ENCODE measurements around the gene TUT7. TPM values are rescaled to one million over a fixed set of nuclear protein-coding genes. Genes with fewer than 3 reads are reported as not detected.

TUT7 gene
- total RNA-seq (2021; ENCODE audit: unreplicated experiment) (12.5 TPM), Bru-seq, nascent RNA (percentile 82 among the genes with signal in this experiment), BruChase-seq, experiment 1, labeled RNA remaining after a 2-hour chase (percentile 78 among the genes with signal in this experiment), BruChase-seq, experiment 2, labeled RNA remaining after a 6-hour chase (percentile 80 among the genes with signal in this experiment)
- polyA plus RNA-seq (2012; ENCODE audit: insufficient read length), result 5.4 TPM
- long read RNA-seq, full-length matches to known transcripts, result 2 of 18 reads
- long read RNA-seq, partial matches to known transcripts, result 9 of 18 reads
- long read RNA-seq, other reads (novel, unspliced or antisense), result 7 of 18 reads

- Histone ChIP-seq H3K4me1 (ENCODE audit: control insufficient read depth, insufficient read depth, low read length) (peaks cover 22% of the 10 kb centered on the region), H3K27ac (ENCODE audit: low read length) (peak within 1 kb of the TSS; percentile 84), H3K27me3 (ENCODE audit: control insufficient read depth, insufficient read depth, low read length) (no peaks in the 10 kb centered on the region), H3K4me3 (ENCODE audit: low read depth in 2 of 2, low read length in 2 of 2) (peak within 1 kb of the TSS; percentile 71 to 89), H3K9me3 (ENCODE audit: control insufficient read depth, insufficient read depth, low read depth, low read length) (no peaks in the 10 kb centered on the region), H3K36me3 (ENCODE audit: control insufficient read depth, insufficient read depth, low read length) (peaks cover 9% of the 10 kb centered on the region)
- peak; percentile 48; the same call in 1 of the 2 replicates for TF ChIP-seq POLR2AphosphoS5 (IDR thresholded peaks at IDR 0.05; ENCODE audit: low read depth, low read length)
- TF ChIP-seq SIN3A (IDR thresholded peaks at IDR 0.05; ENCODE audit: borderline replicate concordance, insufficient read depth, low read depth, low read length), result 0 out of 2 replicates have a peak, but pooled peaks have one; percentile 11
- no peak for TF ChIP-seq CTCF (IDR thresholded peaks at IDR 0.05)
- 0 out of 2 replicates have a peak, but pooled peaks have one; percentile 16 for TF ChIP-seq TCF7L2 (IDR thresholded peaks at IDR 0.05; ENCODE audit: low read depth, low read length)
- DNase-seq (ENCODE audit: low read depth, low spot score) (no peak), ATAC-seq (peak; percentile 98)
- intact Hi-C loops (cut with micrococcal nuclease; ENCODE audit: unreplicated experiment) (no loop called here), in situ Hi-C loops (cut with HindIII; ENCODE audit: low pct_unique_long_range_greater_than_20kb, low sequenced_read_pairs) (no loop called here)
- POLR2A ChIA-PET, result no interaction called here
- no TSS peak for BruUV-seq (replicated peaks)
- CTCF ChIA-PET, result no interaction called here
These were observed at the start of gene TUT7 for GRCh38 chr9:86354011-86354817. Gene TUT7, minus strand, starts transcription at chr9:86354410. Its CDS starts 1,211 bp downstream, at chr9:86353199.

DNA sequence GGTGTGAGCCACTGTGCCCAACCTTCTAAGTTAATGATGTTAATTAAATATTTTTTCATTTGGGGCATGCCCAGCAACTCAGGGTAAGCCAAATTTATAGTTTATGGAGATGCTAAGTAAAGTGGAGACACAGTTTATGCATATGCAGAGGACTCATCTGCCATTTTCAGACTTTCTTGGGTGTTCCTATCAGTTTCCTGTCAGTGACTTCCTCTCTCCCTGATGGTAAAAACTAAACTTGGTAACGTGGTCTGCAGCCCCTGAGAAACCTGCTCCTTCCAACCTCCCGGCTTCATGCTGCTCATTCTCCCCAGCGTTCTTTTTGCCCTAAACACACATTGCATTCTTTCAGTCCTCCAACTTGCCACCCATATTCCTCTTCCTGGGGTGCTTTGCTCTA, 48.4 kb upstream of the TUT7 start:
- no peaks in the 10 kb centered on the region for H3K27me3 ChIP-seq (ENCODE audit: control insufficient read depth, insufficient read depth, low read length)
- intact Hi-C loops (cut with micrococcal nuclease; ENCODE audit: unreplicated experiment), result no loop called here
- in situ Hi-C loops (cut with HindIII; ENCODE audit: low pct_unique_long_range_greater_than_20kb, low sequenced_read_pairs), result no loop called here
- no peak for DNase-seq (ENCODE audit: low read depth, low spot score)
- ChIA-PET POLR2A (no interaction called here), CTCF (no interaction called here)
- no peak for TF ChIP-seq TCF7L2 (IDR thresholded peaks at IDR 0.05; ENCODE audit: low read depth, low read length)
- TF ChIP-seq REST (IDR thresholded peaks at IDR 0.05; ENCODE audit: insufficient read depth in 1 of 2, low read depth in 2 of 2, low read length in 1 of 2), result no peak
- no peak for TF ChIP-seq SIN3A (IDR thresholded peaks at IDR 0.05; ENCODE audit: borderline replicate concordance, insufficient read depth, low read depth, low read length)
- no peak for TF ChIP-seq CTCF (IDR thresholded peaks at IDR 0.05)
- no peak for TF ChIP-seq POLR2AphosphoS5 (IDR thresholded peaks at IDR 0.05; ENCODE audit: low read depth, low read length)
- ATAC-seq, result no peak
- H3K9me3 ChIP-seq (ENCODE audit: control insufficient read depth, insufficient read depth, low read depth, low read length), result no peaks in the 10 kb centered on the region
- no peak overlapping the region for H3K4me3 ChIP-seq (ENCODE audit: low read depth in 2 of 2, low read length in 2 of 2)
- no peaks in the 10 kb centered on the region for H3K4me1 ChIP-seq (ENCODE audit: control insufficient read depth, insufficient read depth, low read length)
- no peaks in the 10 kb centered on the region for H3K36me3 ChIP-seq (ENCODE audit: control insufficient read depth, insufficient read depth, low read length)
- BruUV-seq (replicated peaks), result no TSS peak
- no peak overlapping the region for H3K27ac ChIP-seq (ENCODE audit: low read length)
